SH-SY5Y (cell line): Measurements from ENCODE around the gene CHN2.

Source experiments
- GATA2 ChIP-seq: IDR thresholded peaks from 2 replicates; pipeline ENCODE4 v1.6.1; 2011; ENCODE audit warnings: mild to moderate bottlenecking, low read depth, low read length
- GATA3 ChIP-seq: IDR thresholded peaks from 2 replicates; pipeline ENCODE4 v1.6.1; 2011; ENCODE audit warnings: low read depth, mild to moderate bottlenecking, low read length, moderate library complexity

DNA sequence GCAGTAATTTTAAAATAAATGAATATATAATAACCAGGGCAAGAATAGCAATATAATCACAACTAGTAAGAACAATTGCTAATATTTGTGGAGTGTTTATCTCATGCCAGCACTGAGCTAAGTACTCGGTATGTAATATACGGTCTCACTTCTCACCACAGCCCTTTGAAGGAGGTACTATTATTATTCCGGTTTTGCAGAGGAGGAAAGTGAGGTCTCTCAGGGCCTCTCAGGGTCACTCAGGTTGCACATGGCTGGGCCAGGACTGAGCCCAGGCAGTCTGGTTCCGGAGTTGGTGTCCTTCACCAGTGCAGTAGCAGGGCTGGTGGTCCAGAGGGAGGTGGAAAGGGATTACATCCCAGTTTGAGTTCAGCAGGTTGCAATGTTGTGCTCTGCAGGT is 80.9 kb downstream of the CHN2 start:
- no peak for TF ChIP-seq GATA2
- TF ChIP-seq GATA3: no peak
